Sciatic nerve (tissue), 2 donors: ENCODE measurements around the gene FARS2. TPM values are rescaled to one million over a fixed set of nuclear protein-coding genes. Genes with fewer than 3 reads are reported as not detected.
"Not testable (repeated sequence)": the region's sequence is repeated elsewhere in the genome, so short reads cannot be mapped to it uniquely, and the experiment has no call there.

Experiments
- ATAC-seq: fragments of 200-7000 bp; cut with Tn5 transposase; one replicate; pipeline ENCODE4 v1.9.1; 2020; ENCODE audit warnings: mild to moderate bottlenecking, moderate library complexity
- DNase-seq: peaks from one replicate; pipeline ENCODE4 v3.0.0-alpha.2; 2020; ENCODE audit warnings: low spot score
- intact Hi-C: fragments of 100-400 bp; cut with DNase I; formaldehyde crosslinking; loops from one replicate; pipeline ENCODE4 v1.14.2; 2022
- total RNA-seq: library from RNA; stranded (reverse); fragmentation: NEBNext Ultra II Directional; extraction: Animal tissue kit (Norgen Biotek cat#: 25700); gene quantifications from one replicate; pipeline ENCODE4 v1.2.1, GENCODE V29; 2021
- donor health status: DM: no; HTN: no; CAD: no.
- donor health status: DM: no; HTN: no; CAD: no.

FARS2 gene
- total RNA-seq, 1 donor from 2014 or later: 17.8 TPM

DNA sequence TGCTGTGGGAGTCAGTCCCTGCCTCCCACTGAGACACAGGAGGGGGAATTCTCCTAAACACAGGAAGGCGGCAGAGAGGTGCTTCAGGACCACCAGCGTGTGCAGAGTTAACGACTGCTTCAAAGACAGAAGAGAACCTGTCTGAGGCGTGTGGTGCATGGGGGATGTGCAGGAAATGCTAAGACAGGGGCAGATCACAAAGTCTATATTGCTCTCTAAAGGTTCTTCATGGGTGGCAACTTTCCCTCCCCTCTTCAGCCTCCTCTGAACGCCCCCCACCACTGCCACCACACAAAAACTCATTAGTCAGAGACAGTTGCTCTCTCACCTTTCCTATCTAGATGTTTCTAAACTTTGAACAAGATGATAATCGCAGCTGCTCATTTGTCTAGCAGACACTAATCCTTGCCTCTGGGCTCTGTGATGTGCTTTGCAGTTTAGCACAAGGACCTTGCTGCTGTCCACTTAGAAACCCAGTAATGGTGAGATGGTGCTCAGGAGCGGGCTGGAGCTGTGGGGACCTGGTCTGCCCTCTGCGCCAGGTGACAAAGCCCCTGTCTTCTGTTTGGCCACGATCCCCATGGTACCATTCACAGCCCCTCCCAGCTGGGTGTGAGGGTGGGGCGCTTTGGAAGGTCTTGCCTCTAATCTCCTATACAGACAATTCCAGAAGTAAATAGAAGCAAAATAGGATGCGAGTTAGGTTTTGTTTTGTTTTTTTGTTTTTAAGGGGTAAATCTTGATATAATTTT lies 525.8 kb downstream of the FARS2 start:
- no peak for DNase-seq
- ATAC-seq: no peak
- intact Hi-C loops: no loop called here

DNA sequence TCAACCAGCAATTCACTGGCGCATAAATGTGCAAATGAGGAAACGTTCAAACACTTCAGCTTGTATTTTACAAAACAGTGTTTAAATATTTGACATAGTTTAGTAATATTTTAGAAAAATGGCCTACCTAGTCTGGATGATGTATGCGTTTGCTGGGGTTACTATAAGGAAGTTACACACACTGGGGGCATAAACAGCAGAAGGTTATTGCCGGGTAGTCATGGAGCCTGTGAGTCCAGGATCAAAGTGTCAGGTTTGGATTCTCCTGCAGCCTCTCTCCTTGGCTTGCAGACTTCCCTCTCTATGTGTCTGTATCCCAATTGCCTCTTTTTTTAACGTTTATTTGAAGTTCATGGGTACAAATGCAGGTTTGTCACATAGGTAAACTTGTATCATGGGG lies 528.1 kb downstream of the FARS2 start:
- intact Hi-C loops, DNase-seq, ATAC-seq: not testable (repeated sequence)

DNA sequence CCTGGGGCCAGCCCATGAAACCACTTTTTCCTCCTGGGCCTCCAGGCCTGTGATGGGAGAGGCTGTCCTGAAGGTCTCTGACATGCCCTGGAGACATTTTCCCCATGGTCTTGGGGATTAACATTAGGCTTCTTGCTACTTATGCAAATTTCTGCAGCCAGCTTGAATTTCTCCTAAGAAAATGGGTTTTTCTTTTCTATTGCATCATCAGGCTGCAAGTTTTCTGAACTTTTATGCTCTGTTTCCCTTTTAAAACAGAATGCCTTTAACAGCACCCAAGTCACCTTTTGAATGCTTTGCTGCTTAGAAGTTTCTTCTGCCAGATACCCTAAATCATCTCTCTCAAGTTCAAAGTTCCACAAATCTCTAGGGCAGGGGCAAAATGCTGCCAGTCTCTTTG lies 535.2 kb downstream of the FARS2 start:
- DNase-seq, ATAC-seq, intact Hi-C loops: not testable (repeated sequence)

DNA sequence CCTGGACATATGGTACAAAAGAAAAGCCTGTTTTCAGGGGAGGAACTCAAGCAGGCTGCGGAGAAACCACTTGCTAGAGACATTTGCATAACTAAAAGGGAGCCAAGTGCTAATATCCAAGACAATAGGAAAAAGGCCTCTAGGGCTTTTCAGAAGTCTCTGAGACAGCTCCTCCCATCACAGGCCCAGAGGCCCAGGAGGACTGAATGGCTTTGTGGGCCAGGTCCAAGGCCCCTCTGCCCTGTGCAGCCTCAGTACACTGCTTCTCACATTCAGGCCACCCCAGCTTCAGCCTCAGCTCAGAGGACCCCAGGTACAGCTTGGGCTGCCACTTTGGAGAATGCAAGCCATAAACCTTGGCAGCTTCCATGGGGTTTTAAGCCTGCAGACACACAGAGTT lies 545.1 kb downstream of the FARS2 start:
- intact Hi-C loops, ATAC-seq, DNase-seq: not testable (repeated sequence)

DNA sequence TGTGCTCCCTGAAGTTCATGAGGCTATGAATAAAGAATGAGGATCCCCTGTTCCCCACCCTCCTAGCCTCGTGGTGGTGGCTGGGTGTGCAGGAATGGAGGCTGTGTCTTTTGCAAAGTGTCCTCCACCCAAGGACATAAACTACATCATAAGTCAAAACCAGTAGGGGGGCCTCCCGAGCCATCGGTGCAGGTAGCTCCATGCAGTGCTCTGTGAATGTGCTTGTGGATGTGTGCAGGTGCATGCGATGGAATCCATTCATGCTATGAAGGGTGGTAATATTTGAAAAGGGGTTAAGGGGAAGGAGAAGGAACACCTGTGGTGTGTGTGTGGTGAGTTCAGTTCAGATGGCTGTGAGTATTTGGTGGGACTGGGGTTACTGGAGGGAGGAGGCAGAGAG lies 548.1 kb downstream of the FARS2 start:
- ATAC-seq (no peak), DNase-seq (no peak)
- intact Hi-C loops: no loop called here

DNA sequence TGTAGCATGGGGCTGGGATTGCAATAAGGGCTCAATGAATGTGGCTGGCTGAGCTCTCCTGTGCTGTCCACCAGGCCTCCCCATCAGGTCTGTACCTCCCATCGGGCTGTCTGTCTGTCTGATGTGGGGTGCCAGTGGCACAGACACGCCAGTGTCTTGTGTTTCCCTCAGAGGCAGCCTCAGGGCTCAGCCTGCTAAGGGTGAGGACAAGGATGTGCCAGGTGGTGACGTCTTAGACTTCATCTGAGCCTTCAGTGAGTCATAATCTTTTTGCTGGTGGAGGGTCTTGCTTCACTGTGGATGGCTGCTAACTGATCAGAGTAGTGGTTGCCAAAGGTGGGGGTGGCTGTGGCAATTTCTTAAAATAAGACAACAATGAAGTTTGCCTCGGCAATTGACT lies 550.7 kb downstream of the FARS2 start:
- intact Hi-C loops: no loop called here
- no peak for ATAC-seq
- no peak for DNase-seq

DNA sequence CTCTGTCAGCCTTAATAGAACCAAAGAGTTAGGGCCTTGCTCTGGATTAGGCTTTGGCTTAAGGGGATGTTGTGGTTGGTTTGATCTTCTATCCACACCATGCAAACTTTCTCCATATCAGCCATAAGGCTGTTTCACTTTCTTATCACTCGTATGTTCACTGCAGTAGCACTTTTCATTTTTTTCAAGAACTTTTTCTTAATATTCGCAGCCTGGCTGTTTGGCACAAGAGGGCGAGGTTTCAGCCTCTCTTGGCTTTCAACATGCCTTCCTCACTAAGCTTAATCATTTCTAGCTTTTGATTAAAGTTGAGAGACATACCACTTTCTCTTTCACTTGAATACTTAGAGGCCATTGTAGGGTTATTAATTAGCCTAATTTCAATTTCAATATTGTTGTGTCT lies 552.3 kb downstream of the FARS2 start:
- ATAC-seq (no peak), DNase-seq (no peak)
- intact Hi-C loops: no loop called here

DNA sequence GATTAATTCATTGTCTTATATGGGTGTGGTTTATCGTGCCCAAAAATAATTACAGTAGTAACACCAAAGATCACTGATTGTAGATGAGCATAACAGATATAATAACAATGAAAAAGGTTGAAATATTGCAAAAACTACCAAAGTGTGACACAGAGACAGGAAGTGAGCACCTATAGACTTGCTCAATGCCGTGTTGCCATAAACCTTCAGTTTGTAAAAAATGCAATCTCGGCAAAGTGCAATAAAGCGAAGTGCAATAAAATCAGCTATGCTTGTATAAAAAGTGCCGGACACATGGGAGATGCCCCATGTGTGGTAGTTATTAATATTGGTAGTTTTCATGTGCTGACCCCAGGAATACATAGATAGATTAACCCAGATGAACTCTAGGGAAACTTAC lies 552.8 kb downstream of the FARS2 start:
- DNase-seq: no peak
- no peak for ATAC-seq
- intact Hi-C loops: no loop called here

DNA sequence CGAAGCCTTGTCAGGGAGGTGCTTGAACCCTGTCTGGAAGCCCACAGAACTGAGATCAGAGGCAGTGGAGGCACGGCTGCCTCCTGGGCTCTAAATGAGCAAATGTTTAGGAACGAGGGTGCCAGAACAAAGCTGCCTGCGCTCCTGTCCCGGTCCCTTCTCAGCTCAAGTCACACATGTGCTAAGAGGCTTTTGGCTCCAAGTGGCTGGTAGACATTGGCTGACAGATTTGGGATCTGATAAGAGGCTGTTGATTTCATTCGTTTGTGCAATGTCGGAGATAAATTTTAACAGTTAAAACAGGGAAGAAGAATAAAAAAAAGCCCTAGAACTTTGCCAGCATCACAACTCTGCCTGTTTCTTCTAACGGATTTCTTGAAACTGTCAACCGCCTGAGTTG lies 553.6 kb downstream of the FARS2 start:
- ATAC-seq: no peak
- intact Hi-C loops: no loop called here
- DNase-seq: no peak

DNA sequence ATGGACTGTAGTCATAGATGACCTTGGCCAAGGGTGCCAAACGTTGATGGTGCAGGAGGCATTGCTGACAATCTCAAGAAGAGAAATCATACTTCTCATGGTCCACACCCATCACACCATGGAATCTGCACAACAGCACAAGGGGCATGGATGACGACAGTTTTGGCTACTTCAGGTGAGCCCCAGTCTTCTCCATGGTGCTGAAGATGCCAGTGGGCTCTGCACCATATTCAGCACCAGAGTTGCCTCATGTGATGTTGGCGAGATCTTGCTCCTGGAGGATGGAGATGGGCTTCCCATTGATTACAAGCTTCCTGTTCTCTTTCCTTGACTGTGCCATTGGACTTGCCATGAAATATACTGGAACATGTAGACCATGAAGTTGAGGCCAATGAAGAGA lies 556.6 kb downstream of the FARS2 start:
- ATAC-seq (no peak), DNase-seq (no peak)
- intact Hi-C loops: no loop called here

DNA sequence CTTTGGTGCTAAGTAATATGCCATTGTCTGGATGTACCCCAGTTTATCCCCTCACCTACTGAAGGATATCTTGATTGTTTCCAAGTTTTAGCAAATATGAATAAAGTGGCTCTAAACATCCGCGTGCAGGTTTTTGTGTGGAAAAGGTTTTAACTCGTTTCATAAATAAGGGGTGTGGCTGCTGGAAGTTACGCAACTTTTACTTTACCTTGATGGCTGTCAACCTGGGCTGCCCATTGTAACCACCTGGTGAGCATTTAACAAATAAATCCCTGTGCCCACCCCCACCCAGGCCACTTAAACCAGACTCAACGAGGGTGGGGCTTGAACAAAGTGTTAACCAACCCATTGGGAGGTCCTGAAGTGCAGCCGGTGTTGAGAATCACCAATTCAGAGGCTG lies 557.6 kb downstream of the FARS2 start:
- ATAC-seq: no peak
- DNase-seq: no peak
- intact Hi-C loops: no loop called here

Other genes starting within 250 kb of the FARS2 start
- 1.7 TPM for gene PPP1R3G, start 176.2 kb upstream of the FARS2 start, total RNA-seq
- gene LYRM4, start 563 bp upstream of the FARS2 start, total RNA-seq: 21.7 TPM